GM12801 (cell line): ENCODE results near the gene TMEM184B.

Experiments used
- TF ChIP-seq, protein P1 (sequence below): IDR thresholded peaks from one replicate; pipeline ENCODE4 v1.5.1; 2011; ENCODE audit warnings: control low read depth; ENCODE audit not compliant: insufficient read length; ENCODE audit errors: extremely low read depth

TMEM184B gene

DNA sequence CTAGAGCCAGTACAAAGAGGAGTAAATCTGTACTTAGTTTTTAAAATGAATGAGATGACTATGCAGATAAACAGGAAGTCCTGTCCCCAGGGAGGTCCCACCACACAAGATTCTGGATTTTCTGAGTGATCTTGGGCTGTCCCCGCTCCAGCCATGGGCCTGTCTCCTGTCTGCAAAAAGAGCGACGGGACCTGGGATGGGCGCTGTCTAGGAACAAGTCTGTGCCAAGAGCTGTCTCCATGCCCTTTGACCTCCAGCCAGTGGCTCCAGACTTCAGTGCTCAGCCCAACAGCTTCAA, 38.5 kb upstream of the TMEM184B start:
- TF ChIP-seq, protein P1, sequence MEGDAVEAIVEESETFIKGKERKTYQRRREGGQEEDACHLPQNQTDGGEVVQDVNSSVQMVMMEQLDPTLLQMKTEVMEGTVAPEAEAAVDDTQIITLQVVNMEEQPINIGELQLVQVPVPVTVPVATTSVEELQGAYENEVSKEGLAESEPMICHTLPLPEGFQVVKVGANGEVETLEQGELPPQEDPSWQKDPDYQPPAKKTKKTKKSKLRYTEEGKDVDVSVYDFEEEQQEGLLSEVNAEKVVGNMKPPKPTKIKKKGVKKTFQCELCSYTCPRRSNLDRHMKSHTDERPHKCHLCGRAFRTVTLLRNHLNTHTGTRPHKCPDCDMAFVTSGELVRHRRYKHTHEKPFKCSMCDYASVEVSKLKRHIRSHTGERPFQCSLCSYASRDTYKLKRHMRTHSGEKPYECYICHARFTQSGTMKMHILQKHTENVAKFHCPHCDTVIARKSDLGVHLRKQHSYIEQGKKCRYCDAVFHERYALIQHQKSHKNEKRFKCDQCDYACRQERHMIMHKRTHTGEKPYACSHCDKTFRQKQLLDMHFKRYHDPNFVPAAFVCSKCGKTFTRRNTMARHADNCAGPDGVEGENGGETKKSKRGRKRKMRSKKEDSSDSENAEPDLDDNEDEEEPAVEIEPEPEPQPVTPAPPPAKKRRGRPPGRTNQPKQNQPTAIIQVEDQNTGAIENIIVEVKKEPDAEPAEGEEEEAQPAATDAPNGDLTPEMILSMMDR = no peak

- TF ChIP-seq, protein P1 = no peak
These were observed 37.9 kb upstream of the TMEM184B start for GRCh38 chr22:38310518-38311322.

DNA sequence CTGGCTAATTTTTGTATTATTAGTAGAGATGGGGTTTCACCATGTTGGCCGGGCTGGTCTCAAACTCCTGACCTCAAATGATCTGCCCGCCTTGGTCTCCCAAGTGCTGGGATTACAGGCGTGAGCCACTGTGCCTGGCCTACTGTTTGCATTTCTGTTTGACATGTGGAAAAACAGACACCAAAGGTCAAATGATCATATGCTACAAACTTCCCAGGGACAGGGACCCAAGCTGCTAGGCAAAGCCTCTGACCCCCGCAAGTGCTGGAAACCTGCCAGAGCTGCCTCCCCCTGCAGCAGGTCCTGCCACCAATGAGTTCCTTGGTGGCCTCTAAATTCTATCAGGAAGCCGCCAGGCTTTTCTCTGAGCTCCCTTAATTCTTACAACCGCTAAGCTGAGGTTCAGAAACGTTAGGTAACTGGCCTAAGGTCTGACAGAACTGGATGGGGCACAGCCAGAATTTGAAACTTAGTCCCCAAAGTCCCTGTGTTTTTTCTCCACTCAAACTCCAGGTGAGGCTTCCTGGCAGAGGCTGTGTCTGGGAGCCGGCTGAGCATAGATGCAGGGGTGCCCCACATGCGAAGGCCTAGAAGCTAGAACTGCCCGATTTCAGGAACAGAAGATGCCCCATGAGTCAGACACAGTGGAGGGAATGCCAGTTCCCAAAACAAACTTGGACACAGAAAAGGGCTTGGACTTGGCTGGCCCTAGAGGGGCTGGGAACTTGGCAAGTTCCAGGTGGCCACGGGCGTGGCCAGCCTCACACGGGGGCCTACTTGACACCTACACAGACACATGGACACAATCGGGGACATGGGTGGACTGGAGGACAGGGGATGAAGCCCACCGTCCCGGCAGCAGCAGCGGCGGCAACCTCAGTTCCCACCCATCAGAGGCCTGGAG, 37.1 kb upstream of the TMEM184B start:
- TF ChIP-seq, protein P1 = no peak

DNA sequence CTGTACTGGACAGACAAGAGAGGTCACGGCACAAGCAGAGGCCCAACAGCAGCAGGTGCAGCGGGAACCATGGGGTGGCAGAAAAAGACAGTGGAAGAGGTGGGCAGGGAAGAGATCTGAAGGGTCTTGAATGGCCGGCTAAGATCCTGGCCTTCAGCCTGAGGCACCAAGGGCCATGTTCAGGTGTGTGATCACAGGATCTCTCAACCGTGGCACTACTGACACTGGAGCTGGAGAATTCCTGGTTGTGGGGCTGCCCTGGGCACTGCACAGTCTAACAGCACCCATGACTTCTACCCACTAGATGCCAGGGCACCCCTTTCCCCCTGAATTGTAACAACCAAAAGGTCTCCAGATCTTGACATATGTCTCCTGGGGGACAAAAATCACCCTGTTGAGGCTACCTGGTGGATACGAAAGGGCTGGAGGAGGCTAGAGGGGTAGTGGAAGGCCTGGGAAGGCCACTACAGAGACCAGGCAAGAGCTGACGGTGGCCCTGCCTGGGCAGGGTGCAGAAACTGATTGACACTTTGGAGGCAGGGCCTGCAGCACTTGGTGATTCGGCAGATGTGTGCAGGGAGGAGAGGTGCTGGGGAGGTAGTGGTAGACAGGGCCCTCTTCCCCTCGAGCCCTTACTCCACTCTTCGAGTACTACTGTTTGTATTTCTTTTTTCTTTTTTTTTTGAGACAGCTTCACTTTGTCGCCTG, 36.1 kb upstream of the TMEM184B start:
- TF ChIP-seq, protein P1 = no peak

DNA sequence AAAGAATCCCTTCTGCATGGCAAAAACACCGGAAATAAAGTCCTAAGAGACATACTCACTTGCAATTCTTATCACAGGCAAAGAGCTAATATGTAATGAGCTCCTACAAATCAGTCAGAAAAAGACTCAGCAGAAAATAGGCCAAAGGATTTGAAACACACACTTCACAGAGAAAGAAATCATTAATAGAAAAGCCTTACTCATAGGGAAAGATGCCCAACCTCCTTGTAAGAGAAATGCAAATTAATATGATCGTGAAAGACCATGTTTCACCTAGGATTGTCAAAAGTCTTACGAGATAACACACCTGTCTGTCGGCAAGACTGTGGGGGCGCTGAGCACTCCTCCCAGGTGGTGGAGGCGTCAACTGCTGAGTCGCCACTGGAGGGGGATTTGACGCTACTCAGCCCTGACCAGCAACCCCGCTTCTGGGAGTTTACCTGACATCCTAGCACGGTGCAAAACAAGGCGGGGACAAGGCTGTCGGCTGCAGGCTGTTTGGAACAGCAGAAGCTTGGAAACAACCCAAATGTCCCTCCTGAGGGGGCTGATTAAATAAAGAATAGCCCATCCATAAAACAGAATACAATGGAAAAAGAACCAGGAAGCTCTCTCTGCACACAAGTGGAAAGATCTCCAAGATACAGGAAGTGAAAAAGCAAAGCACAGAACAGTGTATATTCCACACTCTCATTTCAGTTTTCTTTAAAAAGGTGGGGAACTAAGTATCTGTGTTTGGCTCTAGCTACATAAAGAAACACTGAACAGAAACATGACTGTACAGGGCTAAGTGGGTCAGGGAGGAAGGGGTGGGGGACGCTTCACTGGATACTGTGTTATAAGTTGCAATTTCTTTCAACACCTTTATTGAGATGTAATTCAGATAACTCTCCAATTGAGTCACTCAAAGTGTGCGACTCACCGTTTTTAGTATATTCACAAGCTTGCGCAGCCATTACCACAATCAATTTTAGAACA, 33.0 kb upstream of the TMEM184B start:
- TF ChIP-seq, protein P1 = no peak

GRCh38 chr22:38304526-38304925, 31.7 kb upstream of the TMEM184B start:
- TF ChIP-seq, protein P1 = no peak
